ENCODE results near the gene ZDHHC12. TPM values are rescaled to one million over a fixed set of nuclear protein-coding genes. Genes with fewer than 3 reads are reported as not detected.
A peak's percentile ranks its signal among the peaks of the same experiment; 100 is the strongest.

ZDHHC12 gene
- total and polyA plus RNA-seq, 2 of the 13 experiments (the other 11 are each of a cell fraction or from before 2014, with no cell fraction given) = 25.4 to 28.0 TPM

- Histone ChIP-seq H3K4me3 (replicated peaks in 1 of 3; ENCODE audit: insufficient read depth in 1 of 3, low read depth in 2 of 3, low read length in 3 of 3) (peak overlapping the region; percentile 80 to 99 (median 96)), H3K9ac (ENCODE audit: insufficient read depth, low read depth, low read length) (peak overlapping the region; percentile 79), H2AFZ (ENCODE audit: low read length) (no peak overlapping the region), H3K4me2 (ENCODE audit: low read depth, low read length) (peak overlapping the region; percentile 87), H4K20me1 (ENCODE audit: insufficient read depth, low read length) (no peaks in the 10 kb centered on the region), H3K4me1 (ENCODE audit: insufficient read depth, low read length) (peaks cover 26% of the 10 kb centered on the region), H3K36me3 (replicated peaks in 1 of 2; ENCODE audit: control insufficient read depth in 1 of 2, insufficient read depth in 2 of 2, low read length in 2 of 2) (no peaks in the 10 kb centered on the region), H3K27ac (ENCODE audit: extremely low read length, insufficient read depth, low read length) (peak overlapping the region; percentile 68), H3K79me2 (ENCODE audit: insufficient read depth, low read length) (peaks cover 16% of the 10 kb centered on the region), H3K9me3 (ENCODE audit: low read length) (no peaks in the 10 kb centered on the region), H3K27me3 (ENCODE audit: control insufficient read depth in 1 of 2, insufficient read depth in 2 of 2, low read length in 2 of 2) (no peaks in the 10 kb centered on the region; a peak in 1 of 5 replicates)
- ChIA-PET POLR2A (interaction anchor here (0.9 to 1.6 kb wide), 6 partner anchors 8 to 135 kb away, joined by 3 to 7 read pairs (median 6); partner anchors contain the start of genes ENDOG, SPOUT1 and ZDHHC12), CTCF (ENCODE audit: low intra/inter-chr PET ratio, low total read pairs) (no interaction called here)
- intact Hi-C loops (cut with micrococcal nuclease; ENCODE audit: unreplicated experiment) = loop anchor here (2.0 kb wide), 1 partner anchor 38 kb away; no protein-coding TSS in a partner anchor
- 44% methylated on average over 11 of the region's 11 CpGs for WGBS (ENCODE audit: low lambda C conversion rate)
- BruUV-seq (replicated peaks) = TSS peak; percentile 55
- no peak for DNase-seq (ENCODE audit: low spot score)
- FAIRE-seq = peak; percentile 8
- no peak for TF ChIP-seq BRD4 (CRISPR knock-in tag; IDR thresholded peaks at IDR 0.05)
- no peak for TF ChIP-seq FOSL1 (CRISPR knock-in tag; IDR thresholded peaks at IDR 0.05; ENCODE audit: borderline replicate concordance)
- no peak for TF ChIP-seq HNRNPUL1 (IDR thresholded peaks at IDR 0.05; ENCODE audit: low read depth, low read length)
- TF ChIP-seq ZNF746 (CRISPR knock-in tag; IDR thresholded peaks at IDR 0.05) = no peak
- no peak for TF ChIP-seq PLSCR1 (CRISPR knock-in tag; IDR thresholded peaks at IDR 0.05; ENCODE audit: borderline replicate concordance)
- TF ChIP-seq RNF219 (CRISPR knock-in tag; IDR thresholded peaks at IDR 0.05) = no peak
- no peak for TF ChIP-seq ATF3 (CRISPR knock-in tag; IDR thresholded peaks at IDR 0.05)
- 0 out of 2 replicates have a peak, but pooled peaks have one; percentile 15 for TF ChIP-seq RCOR2 (CRISPR knock-in tag; IDR thresholded peaks at IDR 0.05)
- TF ChIP-seq ZNF510 (CRISPR knock-in tag; IDR thresholded peaks at IDR 0.05; ENCODE audit: low read depth) = no peak
- peak; percentile 95 for TF ChIP-seq ZMYM3 (CRISPR knock-in tag; IDR thresholded peaks at IDR 0.05)
- TF ChIP-seq HDAC1 (CRISPR knock-in tag; IDR thresholded peaks at IDR 0.05) = 0 out of 2 replicates have a peak, but pooled peaks have one; percentile 32
- in situ Hi-C loops (cut with HindIII; ENCODE audit: extremely low pct_ligation_motif_present, low pct_unique_long_range_greater_than_20kb) = no loop called here
- no peak for ATAC-seq
Measured at GRCh38 chr9:128770286-128771030, 46.5 kb upstream of the ZDHHC12 start.

All from HepG2 (cell line).